GF-D8 (cell line): Measurements from ENCODE around the gene WDCP.

Experiments
- DNase-seq: peaks from one replicate; lab custom pipeline; 2025; lab: John Stamatoyannopoulos, UW

Gene WDCP

DNA sequence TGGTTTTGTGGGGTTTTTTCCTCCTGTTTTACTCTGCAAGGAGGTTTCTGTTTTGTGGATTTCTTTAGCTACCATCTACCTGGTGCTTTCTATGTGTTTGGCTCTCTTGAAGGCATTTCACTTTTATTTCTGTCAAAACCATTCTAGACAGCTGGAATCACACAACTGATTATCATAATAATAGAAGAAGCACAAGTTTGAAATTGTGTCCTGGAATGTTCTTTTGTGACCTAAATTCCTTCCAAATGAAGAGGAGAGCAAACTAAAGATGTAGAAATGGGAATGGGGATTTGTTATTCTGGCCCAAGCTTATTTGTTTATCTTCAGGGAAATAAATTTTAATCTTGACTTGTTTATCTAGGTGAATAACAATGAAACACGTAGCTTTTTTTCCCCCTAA, 54.3 kb downstream of the WDCP start:
- no peak for DNase-seq

DNA sequence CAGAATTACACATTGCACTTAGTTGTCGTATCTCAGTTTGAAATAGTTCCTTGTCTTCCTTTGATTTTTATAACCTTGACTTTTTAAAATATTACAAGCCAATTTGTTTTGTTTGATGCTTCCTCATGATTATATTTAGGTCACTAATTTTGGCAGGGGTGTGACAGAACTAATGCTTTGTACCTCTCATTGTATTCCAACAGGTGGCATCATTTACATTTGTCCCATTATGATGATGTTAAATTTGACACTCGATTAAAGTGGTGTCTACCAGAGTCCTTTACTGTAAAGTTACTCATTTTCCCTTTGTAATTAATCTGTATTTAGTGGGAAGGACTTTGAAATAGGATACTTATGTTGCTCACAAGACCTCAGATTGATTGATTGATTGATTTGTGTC, 58.8 kb downstream of the WDCP start:
- DNase-seq = no peak
